Left lung (tissue), 8 donors: ENCODE data around the gene BCL11A. TPM values are rescaled to one million over a fixed set of nuclear protein-coding genes. Genes with fewer than 3 reads are reported as not detected.

Experiments used
- polyA plus RNA-seq, 6 donors: library from polyadenylated mRNA; unstranded; fragments of 120-200 nt; gene quantifications; one replicate each; pipeline ENCODE4 v1.2.1, GENCODE V29; 2013; ENCODE audit not compliant: insufficient read length in 6 of 6
- total RNA-seq, 2 donors: library from RNA; stranded (reverse); fragmentation: NEBNext Ultra II Directional; extraction: Animal tissue kit (Norgen Biotek cat#: 25700); gene quantifications; one replicate each; pipeline ENCODE4 v1.2.1, GENCODE V29; 2021
- donor health status: DM: no; HTN: yes; CAD: no.
- donor health status: DM: no; HTN: no; CAD: no.

The BCL11A gene
- total and polyA plus RNA-seq, 8 donors: 4.0 to 33.5 (median 24.9) TPM

Other genes with a start within 250 kb of the BCL11A start
- 10 to 100 TPM; 11.3 to 16.1 TPM for gene PAPOLG, start 202.6 kb upstream of the BCL11A start, total RNA-seq
- gene PAPOLG, start 202.6 kb upstream of the BCL11A start, polyA plus RNA-seq: 10 to 100 TPM; 23.9 to 30.5 (median 25.7) TPM